Thoracic aorta (tissue), 2 donors: ENCODE data around the gene TAX1BP3. TPM values are rescaled to one million over a fixed set of nuclear protein-coding genes. Genes with fewer than 3 reads are reported as not detected.

ENCODE experiments used
- ATAC-seq: fragments of 150-250 bp; one replicate; pipeline ENCODE4 v1.8.0; 2017; ENCODE audit warnings: low read depth; ENCODE audit not compliant: insufficient number of reproducible peaks, low FRiP score
- DNase-seq: peaks from one replicate; pipeline ENCODE4 v3.0.0-alpha.2; 2020; ENCODE audit warnings: low spot score
- H3K27ac ChIP-seq, 2 donors: fragments of 200-600 bp; sonication (generic); 1 replicate in 1 of 2; 2 replicates in 1 of 2; pipeline ENCODE4 v1.5.1; 2016; ENCODE audit warnings: mild to moderate bottlenecking in 2 of 2, moderate library complexity in 2 of 2
- H3K27me3 ChIP-seq: fragments of 200-600 bp; sonication (generic); replicated peaks from 2 replicates; pipeline ENCODE4 v1.6.0; 2016; ENCODE audit warnings: mild to moderate bottlenecking; ENCODE audit not compliant: insufficient read depth
- H3K36me3 ChIP-seq: fragments of 200-600 bp; sonication (generic); one replicate; pipeline ENCODE4 v1.5.1; 2016
- H3K4me1 ChIP-seq, 2 donors: fragments of 200-600 bp; sonication (generic); 1 replicate in 1 of 2; 2 replicates in 1 of 2; pipeline versions ENCODE4 v1.5.1 to v1.6.0; 2016; ENCODE audit warnings: low read depth in 2 of 2, mild to moderate bottlenecking in 1 of 2; ENCODE audit not compliant: control insufficient read depth in 1 of 2
- H3K4me3 ChIP-seq: fragments of 200-600 bp; sonication (generic); 2 replicates; pipeline ENCODE4 v1.5.1; 2016; ENCODE audit warnings: mild to moderate bottlenecking
- H3K9me3 ChIP-seq: fragments of 200-600 bp; sonication (generic); 2 replicates; pipeline ENCODE4 v1.5.1; 2016
- CTCF ChIP-seq: fragments of 200-600 bp; sonication (generic); IDR thresholded peaks from one replicate; pipeline ENCODE4 v1.5.1; 2019; ENCODE audit warnings: antibody characterized with exemption
- total RNA-seq, 2 donors: library from RNA; depleted of rRNA; stranded (reverse); fragments of >200 nt; gene quantifications; one replicate each; pipeline versions ENCODE4 v1.1.0 to v1.2.3, GENCODE V29; 2016

The TAX1BP3 gene
- total RNA-seq, 2 donors from 2014 or later = 127 to 243 TPM

- Histone ChIP-seq H3K9me3 (no peaks in the 10 kb centered on the region), H3K27ac (no peak overlapping the region), H3K4me3 (no peak overlapping the region), H3K4me1 (no peaks in the 10 kb centered on the region), H3K27me3 (no peaks in the 10 kb centered on the region), H3K36me3 (no peaks in the 10 kb centered on the region)
- TF ChIP-seq CTCF = no peak
- ATAC-seq = no peak
- DNase-seq = no peak
These were observed 19.7 kb upstream of the TAX1BP3 start for GRCh38 chr17:3688027-3688553.

- no peak for ATAC-seq
- no peaks in the 10 kb centered on the region for H3K36me3 ChIP-seq
These were observed 16.8 kb upstream of the TAX1BP3 start for GRCh38 chr17:3685174-3685573.

GRCh38 chr17:3683054-3683511 is 14.7 kb upstream of the TAX1BP3 start:
- Histone ChIP-seq H3K9me3 (no peaks in the 10 kb centered on the region), H3K4me1 (no peaks in the 10 kb centered on the region), H3K4me3 (no peak overlapping the region), H3K36me3 (no peaks in the 10 kb centered on the region), H3K27me3 (no peaks in the 10 kb centered on the region), H3K27ac (no peak overlapping the region)
- peak; percentile 69 for TF ChIP-seq CTCF
- DNase-seq = no peak
- ATAC-seq = no peak

More at GRCh38 chr17:3685174-3685573, 16.8 kb upstream of the TAX1BP3 start:
- H3K27ac ChIP-seq = no peak overlapping the region
- no peak for TF ChIP-seq CTCF
- no peaks in the 10 kb centered on the region for H3K27me3 ChIP-seq
- no peaks in the 10 kb centered on the region for H3K9me3 ChIP-seq
- DNase-seq = no peak
- no peaks in the 10 kb centered on the region for H3K4me1 ChIP-seq
- no peak overlapping the region for H3K4me3 ChIP-seq

- ATAC-seq = no peak
- no peak for DNase-seq
- no peak overlapping the region for H3K27ac ChIP-seq
- H3K9me3 ChIP-seq = no peaks in the 10 kb centered on the region
- no peaks in the 10 kb centered on the region for H3K36me3 ChIP-seq
- H3K4me1 ChIP-seq = no peaks in the 10 kb centered on the region
- H3K4me3 ChIP-seq = no peak overlapping the region
- no peaks in the 10 kb centered on the region for H3K27me3 ChIP-seq
- TF ChIP-seq CTCF = no peak
These were observed 13.7 kb upstream of the TAX1BP3 start for GRCh38 chr17:3682033-3682432.

- no peak overlapping the region for H3K4me3 ChIP-seq
- H3K27ac ChIP-seq = no peak overlapping the region
- H3K27me3 ChIP-seq = no peaks in the 10 kb centered on the region
- DNase-seq (no peak), ATAC-seq (no peak)
- H3K4me1 ChIP-seq = no peaks in the 10 kb centered on the region
- H3K36me3 ChIP-seq = no peaks in the 10 kb centered on the region
- no peak for TF ChIP-seq CTCF
- H3K9me3 ChIP-seq = no peaks in the 10 kb centered on the region
These were observed 13.2 kb upstream of the TAX1BP3 start for GRCh38 chr17:3681565-3681964.
